GM12873 (cell line): ENCODE data around the gene RFX3.

Experiments
- TF ChIP-seq, protein P1 (sequence below): IDR thresholded peaks from 2 replicates; pipeline ENCODE4 v1.5.1; 2012; ENCODE audit warnings: low read depth, mild to moderate bottlenecking, moderate library complexity, low read length, control low read depth; ENCODE audit not compliant: insufficient read depth; ENCODE audit errors: missing control alignments

The RFX3 gene

DNA sequence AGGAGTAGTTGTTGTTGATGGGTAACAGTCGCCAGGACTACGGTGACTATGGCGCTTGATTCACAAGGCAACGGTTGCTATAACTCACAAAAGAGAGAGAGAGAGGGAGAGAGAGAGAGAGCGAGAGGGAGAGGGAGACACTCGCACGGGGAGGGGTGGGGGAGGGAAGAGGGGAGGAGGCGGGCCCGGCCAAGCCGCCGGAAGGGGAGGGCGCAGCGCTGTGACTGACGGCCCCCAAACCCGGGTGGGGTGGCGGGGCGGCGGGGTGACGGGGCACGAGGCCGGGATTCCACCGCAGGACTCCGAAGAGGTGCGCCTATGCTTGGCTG is at the start of gene RFX3:
Gene RFX3, minus strand, starts transcription at position 166 of the 329 bp plus-strand sequence. CDS start 130,413 bp downstream, outside the sequence.
- TF ChIP-seq, protein P1, sequence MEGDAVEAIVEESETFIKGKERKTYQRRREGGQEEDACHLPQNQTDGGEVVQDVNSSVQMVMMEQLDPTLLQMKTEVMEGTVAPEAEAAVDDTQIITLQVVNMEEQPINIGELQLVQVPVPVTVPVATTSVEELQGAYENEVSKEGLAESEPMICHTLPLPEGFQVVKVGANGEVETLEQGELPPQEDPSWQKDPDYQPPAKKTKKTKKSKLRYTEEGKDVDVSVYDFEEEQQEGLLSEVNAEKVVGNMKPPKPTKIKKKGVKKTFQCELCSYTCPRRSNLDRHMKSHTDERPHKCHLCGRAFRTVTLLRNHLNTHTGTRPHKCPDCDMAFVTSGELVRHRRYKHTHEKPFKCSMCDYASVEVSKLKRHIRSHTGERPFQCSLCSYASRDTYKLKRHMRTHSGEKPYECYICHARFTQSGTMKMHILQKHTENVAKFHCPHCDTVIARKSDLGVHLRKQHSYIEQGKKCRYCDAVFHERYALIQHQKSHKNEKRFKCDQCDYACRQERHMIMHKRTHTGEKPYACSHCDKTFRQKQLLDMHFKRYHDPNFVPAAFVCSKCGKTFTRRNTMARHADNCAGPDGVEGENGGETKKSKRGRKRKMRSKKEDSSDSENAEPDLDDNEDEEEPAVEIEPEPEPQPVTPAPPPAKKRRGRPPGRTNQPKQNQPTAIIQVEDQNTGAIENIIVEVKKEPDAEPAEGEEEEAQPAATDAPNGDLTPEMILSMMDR, result no peak

DNA sequence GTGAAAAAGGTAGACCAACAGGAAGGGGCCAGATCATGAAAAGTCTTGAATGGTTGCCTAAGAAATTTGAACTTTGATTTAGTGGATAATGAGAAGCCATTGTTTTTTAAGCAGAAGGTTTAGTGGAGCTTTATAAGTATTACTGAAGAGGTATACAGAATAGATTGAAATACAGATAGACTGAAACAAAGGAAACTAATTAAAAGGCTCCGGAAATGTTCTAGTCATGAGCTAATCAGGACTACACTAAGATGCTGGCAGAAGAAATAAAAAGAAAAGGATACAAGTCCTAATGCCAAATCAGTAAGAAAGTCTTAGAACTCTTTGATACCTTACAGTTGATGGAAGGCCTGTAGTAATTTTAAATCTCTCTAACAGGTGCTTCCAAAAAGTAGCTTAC is 45.7 kb upstream of the RFX3 start:
- TF ChIP-seq, protein P1, result no peak

DNA sequence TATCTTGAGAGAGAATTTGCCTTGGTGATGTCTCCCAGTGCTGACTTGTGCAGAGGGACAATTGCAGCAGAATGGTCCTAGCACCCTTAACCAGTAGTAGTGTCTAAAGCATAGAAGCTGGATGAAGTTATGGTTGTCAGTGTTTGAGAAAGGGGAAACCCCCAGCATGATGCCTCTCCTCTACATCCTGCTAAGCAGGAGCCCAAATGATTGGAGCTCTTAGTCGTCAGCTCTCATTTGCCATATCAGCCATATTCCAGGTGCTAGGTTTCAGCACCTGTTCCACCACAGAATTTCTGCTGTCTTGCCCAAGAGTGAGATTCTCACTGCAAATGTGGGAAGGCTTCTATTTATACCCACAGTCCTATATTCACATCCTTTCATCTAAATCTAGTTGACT is 43.7 kb upstream of the RFX3 start:
- TF ChIP-seq, protein P1, result no peak

DNA sequence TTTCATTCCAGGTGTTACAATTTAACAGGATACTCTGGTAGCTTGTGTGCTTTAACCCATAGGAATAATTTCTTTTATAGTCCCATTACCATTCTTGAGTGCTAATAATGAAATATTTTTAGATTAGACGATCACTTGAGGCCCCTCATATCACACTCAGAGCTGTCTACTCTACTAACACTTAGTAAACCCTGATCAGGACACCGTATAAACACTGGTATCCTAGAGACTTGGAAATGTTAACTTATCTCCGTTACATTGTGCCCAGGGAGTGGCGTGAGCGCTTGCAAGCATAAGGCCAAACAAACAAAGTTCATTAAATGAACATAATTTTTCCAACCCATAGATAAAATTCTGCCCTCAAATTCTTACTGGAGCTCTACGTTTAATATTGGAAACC is 42.2 kb upstream of the RFX3 start:
- TF ChIP-seq, protein P1, result no peak

DNA sequence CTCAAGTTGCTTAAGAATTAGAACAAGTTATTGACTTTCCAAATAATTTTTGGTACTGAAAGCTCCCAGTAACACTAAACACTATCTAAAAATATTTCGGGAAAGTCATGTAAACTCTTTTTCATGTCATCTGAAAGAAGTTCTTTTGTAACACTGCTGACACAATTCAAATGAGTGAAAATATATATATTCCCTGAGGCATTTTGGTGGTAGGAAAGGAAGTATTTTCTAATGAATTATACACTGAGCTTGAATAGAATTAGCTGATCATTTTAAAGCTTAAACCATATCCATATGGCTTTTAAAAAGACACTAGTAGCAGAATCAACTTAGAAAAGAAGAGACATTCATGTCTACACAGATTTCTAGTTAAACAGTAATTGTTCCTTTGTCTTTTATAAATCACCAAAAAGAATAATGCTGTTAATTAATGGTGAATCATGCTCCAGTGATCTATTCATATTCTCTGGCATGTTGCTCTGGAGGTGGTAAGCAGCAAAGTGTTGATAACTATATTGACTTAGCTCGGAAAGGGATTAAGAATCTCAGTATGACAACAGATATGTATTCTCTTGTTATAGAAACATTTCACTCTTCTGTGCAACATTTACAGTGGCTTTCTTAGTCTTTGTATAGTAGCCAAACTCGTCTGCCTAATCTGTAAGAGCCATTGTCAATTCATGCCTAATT is 27.4 kb upstream of the RFX3 start:
- TF ChIP-seq, protein P1, result no peak

DNA sequence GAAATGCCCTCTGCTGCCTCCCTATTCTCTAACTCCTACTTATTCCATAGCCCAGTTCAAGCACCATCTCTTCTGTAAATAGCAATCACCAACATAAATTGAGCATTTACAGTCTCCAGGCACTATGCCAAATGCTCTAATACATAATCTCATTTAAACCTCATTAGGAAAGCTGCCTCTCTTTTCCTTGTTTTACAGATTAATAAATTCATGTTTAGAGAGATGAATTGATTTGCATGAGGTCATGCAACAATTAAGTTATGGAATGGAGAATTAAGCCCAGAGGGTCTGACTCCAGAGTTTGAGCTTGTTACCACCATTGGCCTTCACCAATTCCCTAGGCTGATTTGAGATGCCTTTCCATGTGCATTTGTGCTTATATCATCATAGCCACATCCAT is 23.4 kb upstream of the RFX3 start:
- TF ChIP-seq, protein P1, result no peak

DNA sequence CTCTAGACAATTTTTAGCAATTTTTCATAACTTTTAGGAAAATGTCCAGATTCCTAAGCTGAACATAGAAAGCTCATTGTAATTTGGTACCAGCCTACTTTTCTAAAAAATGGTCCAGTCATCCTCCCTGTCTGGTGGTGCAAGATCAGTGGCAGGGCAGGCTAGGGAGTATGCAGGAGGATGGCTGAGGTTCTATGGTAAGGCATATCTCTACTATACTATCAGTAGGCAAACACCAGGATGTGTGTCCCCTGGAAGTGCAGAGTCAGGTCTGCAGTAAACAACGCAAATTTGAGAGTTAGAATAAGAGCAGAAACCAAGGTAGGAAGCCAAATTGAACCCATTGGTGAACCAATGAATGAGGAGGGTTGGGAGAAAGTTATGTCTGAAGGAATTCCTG is 22.8 kb upstream of the RFX3 start:
- TF ChIP-seq, protein P1, result no peak
